Activated CD4-positive, alpha-beta T cell treated with anti-CD3 and anti-CD28 coated beads, Interleukin-2, amount 50 U/mL, for 1 hour (primary cell): Measurements from ENCODE around the gene GRK3.

Source experiments
- DNase-seq: peaks from one replicate; pipeline ENCODE4 v3.0.0-alpha.2; 2020

Gene GRK3

DNA sequence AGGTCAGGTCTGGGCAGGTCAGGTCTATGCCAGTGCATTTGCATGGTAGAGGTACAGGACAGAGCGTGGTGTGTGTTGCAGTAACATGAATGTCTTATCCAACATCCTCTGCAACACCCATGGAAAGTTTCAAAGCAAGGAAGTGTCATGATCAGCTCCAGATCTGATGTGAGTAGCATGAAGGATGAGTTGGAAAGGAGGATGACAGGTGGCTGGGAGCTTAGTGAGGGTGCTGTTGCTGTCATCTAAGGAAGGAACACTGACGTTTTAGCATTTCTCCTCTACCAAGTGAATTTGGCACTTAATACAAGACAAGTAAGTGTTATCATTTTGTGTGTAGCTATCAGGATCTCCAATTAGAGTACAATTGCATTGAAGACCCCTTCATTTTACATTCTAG is 65.1 kb downstream of the GRK3 start:
- DNase-seq, result no peak

DNA sequence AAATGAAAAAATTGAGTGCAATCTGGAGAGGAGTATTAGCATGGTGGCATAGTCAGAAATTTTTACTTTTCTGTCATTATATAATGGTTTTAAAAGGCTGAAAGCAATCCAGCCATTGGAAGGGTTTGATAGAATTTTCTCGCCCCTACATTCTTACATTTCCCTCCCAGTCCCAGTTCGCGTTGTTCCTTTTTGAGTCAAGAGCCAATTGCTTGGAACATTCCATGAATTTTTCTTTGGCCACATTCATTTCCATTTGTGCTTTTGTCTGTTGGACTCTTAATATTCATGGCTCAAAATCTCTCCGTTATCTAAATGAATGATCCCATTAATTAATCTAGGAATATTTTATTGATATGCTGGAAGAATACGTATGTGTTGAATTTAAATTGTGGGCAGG is 66.0 kb downstream of the GRK3 start:
- no peak for DNase-seq

DNA sequence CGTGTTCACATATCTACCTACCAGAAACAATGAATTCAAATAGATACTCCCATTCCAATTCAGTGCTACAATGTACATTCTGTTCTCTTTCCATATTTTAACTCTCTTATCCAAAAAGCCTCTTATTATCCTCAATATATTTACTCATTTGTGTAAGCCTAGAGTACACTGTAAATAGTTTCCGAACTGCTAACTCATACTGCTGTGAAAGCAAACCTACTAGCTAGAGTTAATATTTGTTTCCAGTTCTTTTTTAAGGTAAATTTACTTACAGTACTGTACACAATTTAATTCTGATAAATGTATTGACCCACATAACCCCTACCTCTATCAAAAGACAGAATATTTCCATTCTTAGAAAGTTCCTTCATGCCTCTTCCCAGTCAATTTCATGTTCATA is 71.8 kb downstream of the GRK3 start:
- DNase-seq, result no peak

DNA sequence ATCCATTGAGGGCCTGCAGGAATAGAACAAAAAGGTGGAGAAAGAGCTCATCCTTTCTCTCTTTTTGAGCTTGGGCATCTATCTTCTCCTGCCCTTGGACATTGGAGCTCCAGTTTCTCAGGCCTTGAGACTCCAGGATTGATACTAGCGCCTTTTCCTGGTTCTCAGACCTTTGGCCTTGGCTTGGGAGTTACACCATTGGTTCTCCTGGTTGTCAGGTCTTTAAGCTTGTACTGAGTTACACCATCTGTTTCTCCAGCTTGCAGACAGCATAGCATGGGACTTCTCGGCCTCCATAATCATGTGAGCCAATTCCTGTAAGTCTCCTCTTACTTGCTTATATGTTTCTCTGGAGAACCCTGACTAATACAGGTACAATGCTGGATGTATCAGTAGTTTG is 72.6 kb downstream of the GRK3 start:
- DNase-seq, result no peak

DNA sequence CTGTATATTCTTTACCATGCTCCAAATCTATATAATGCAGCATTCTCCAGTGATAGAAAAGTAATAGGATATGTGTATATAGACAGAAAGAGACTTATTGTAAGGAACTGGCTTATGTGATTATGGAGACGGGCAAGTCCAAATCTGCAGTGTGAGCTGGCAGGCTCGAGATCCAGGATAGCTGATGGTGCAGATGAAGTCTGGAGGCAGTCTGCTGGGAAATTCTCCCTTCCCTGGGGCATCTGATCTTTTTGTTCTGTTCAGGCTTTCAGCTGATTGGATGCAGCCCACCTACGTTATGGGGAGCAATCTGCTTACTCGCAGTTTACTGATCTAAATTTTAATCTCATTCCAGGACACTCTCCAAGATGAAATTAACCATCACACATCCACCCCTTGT is 73.2 kb downstream of the GRK3 start:
- no peak for DNase-seq

DNA sequence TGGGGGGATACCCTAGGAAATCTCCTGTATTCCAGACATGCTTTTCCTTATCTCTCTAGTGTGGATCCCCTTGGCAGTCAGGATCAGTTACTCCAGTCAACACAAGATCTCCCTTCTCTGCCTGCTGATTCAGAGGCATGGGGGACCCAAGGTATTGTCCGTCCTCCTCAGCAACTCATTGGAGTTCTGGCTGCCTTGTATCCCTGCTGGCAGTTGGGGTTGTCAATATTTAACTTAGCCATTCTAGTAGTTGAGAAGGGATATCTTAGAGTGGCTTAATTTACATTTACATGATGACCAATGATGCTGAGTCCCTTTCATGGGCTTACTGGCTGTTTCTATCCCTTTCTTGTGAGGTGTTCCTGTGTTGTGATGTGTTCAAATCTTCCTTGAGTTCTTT is 74.2 kb downstream of the GRK3 start:
- DNase-seq, result no peak

DNA sequence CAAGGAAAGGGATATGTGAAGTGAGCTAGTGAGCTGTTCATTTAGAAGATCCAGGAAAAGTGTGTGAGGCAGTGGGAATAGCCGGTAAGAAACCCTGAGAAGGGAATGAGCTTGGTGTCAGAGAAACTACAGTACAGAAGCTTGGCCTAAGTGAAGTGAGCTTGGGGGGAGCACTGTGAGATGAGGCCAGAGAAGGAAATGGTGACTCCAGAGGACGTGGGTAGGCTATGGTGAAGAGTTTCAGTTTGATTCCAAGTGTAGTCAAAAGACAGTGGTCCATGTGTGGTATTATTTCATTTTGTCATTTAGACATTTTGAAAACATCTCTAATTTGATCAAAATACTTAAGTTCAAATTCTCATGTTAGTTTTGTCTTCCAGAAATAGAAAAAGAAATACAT is 77.2 kb downstream of the GRK3 start:
- DNase-seq, result no peak

DNA sequence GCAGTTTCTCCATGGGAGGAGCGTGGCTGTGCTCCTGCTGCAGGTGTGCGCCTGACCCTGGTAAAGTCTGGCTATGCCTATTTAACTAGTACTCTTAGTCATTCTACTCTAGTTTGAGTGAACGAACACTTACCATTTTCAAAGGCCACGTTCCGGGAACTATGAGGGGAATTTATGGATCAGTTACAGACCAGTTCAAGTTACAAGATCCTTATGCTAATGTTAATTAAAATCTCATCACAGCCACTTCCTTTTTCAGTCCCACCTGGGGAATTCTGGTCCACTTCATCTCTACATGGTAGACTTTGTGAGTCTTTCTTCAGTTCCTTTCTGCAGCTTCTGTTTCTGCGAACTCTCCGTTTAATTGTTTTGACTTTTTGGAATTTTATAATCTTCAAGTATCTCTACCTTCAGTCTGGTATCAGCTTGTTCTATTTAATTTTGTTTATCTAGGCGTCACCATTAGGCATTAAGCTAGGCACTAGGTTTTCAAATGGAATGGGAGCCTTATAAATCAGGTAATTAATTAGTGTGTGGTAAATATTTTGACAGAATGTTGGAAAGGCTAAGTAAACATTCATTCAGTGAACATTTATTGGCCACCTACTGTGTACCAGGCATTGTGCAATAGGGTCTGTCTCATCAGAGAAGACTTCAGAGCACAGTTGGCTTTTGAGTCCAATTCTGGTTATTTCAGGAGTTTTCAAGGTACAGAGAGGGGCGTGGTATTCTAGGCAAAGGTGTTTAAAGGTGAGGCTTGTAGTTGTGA is 78.9 kb downstream of the GRK3 start:
- no peak for DNase-seq

DNA sequence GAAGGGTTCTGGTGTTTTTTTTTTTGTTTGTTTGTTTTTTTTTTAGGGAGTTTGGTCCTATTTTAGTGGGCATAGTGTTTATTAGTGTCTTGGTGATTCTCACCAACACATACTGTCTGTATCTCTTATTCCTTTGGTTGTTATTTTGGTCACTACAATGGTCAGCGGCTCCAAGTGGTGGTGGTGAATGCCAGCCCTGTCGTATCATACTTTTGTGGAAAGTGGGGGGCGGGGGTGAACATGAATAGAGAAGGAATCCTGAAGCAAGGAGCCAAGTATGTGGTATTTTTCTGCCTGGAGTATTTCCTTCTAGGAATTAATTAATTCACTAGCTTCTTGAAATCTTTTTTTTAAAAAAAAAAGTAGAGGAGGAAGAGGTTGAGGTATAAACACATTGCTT is 79.6 kb downstream of the GRK3 start:
- DNase-seq, result no peak

DNA sequence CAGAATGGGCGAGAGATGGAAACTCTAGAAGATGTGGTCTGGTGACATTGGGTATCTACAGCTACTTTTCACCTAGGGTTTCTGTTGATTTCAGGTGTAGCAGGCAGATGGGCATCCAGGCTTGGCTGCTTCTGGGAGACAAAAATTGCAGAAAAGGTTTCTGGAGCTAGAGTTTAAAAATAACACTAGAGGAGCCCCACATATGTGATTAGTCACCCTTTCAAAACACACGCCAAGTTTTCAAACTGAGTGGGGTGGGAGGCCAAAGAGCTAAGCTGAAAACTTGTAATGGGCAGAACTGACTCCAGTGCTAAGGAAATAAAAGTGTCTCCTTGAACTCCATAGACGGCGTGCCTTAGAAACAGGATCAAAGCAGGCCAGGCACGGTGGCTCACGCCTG is 80.8 kb downstream of the GRK3 start:
- DNase-seq, result no peak

DNA sequence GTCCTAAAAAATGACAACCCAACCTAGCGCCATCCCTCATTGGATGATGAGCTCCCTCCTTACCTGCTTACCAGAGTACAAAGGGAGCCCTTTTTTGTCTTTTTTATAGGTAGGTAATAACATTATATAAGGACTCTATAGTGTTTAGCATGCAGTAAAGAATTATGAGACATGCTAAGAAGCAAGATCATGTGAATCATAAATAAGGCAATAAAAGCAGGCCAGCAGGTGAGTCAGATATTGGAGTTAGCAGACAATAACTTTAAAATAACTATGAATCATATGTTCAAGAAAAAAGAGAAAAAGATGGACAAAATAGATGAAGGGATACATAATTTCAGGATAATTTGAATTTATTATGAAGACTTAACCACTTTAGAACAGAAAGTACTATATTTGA is 81.5 kb downstream of the GRK3 start:
- no peak for DNase-seq

DNA sequence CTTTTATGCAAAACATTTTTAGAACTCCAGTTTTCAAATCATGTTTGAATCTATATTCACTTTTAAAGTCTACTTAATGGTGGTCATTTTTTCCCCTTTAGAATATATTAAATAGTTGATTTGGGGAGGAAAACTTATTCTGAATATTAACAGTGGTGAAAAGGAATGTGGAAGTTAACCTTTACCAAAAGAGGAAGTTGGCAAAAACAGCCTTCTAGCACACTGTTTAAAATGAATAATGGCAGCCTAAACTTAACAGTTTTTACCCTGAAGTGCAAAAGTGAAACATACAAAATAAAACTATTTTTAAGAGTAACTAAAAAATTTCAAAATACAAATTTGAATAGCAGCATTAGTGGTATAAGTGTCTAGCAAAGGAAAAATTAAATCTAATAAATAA is 86.4 kb downstream of the GRK3 start:
- no peak for DNase-seq

DNA sequence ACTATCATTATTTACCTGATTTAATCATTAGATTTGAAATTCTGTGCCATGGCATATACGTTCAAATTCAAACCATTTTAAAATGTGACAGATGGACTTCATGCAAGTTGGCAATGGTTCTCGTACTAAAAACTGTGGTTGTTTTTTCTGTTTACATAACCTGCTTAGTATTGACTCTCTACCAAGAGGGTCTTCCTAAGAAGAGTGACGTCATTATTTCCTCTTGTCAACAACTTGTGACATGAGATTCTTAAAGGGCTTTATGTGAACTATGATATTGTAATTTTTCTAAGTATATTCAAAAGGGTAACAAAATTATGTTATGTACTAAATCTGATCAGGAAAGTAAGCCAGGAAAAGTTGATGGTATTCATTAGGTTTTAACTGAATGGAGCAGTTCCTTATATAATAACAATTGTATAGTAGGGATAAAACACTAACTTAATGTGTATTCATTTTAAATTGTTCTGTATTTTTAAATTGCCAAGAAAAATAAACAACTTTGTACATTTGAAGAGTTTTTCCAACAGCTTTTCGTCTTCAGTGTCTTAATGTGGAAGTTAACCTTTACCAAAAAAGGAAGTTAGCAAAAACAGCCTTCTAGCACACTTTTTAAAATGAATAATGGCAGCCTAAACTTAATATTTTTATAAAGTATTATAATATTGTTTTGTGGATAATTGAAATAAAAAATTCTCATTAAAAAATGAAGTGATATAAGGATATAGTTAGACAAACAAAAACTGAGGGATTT is 87.0 kb downstream of the GRK3 start:
- no peak for DNase-seq

DNA sequence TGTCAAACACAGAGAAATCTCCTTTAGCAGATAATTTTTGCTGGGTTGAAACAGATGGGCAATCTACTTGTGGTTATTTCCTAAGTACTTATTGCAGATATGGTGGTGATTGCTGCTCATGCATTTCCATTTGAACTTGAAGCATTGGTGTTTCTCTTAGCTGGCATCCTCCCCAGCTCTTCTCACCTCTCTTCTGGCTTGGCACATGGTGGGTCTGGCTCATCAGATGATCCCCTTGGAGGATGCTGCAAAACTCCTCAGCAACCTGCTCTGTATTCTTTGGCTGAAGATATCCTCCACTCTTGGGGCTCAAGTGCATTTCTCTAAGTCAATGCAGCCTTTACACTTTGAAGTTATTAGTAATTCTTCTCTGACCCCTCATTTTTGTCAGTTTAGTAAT is 90.2 kb downstream of the GRK3 start:
- no peak for DNase-seq

DNA sequence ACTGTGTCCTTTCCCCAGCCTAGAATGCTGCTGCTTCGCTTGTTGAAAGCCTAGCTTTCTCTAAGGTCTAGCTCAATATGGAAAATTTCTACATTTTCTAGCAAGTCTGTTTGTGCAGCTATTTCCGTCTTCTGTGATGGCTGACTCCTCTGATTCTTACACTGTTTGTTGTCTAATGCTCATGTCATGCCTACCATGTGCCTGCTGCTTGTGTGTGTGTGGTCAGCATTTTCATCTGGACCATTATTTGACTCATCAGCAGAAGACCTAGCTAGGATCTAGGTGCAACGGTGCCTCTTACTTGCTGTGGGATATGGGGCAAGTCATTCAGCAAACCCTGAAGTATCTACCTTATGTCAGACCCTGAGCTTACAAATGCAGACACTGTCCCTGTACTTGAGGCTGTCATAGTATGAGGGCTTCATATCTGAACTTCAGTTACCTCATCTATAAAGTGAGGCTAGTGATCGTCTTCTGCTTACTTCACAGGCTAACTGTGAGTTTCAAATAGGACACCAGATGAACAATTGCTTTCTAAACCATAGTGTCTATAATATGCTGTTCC is 91.0 kb downstream of the GRK3 start:
- no peak for DNase-seq

DNA sequence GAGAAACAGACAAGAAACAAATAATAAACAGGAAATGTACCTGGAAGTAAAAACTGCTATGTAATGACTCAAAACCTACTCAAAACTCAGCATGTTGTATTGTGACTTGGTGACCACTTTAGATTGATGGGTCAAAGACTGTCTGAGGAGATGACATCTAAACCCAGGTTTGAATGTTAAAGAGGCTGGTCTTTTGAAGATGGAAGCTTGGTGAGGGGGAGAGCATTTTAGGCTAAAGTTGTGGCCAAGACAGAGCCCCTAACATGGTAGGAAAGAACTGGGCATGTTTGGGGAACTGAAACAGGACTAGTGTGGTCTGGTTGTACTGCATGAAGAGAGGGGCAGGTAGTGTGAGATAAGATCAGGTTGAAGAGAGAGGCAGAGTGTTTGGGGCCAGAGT is 92.2 kb downstream of the GRK3 start:
- no peak for DNase-seq

DNA sequence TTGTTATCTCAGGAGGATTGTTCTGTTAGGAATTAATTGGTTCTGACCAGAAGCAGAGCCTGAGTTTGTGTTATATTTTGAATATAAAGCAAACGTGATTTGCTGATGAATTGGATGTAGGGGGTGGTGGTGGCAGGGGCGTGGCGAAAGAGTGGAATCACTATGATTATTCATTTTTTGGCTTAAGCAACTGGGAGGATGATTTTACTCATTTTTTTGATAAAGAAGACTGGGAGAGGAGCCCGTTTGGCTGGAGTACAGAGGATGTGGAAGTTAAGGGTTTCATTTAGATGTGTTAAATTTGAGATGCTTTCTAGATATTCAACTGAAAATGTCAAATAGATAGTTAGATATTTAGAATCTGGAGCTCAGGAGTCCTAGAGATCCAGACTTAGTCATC is 94.2 kb downstream of the GRK3 start:
- no peak for DNase-seq

DNA sequence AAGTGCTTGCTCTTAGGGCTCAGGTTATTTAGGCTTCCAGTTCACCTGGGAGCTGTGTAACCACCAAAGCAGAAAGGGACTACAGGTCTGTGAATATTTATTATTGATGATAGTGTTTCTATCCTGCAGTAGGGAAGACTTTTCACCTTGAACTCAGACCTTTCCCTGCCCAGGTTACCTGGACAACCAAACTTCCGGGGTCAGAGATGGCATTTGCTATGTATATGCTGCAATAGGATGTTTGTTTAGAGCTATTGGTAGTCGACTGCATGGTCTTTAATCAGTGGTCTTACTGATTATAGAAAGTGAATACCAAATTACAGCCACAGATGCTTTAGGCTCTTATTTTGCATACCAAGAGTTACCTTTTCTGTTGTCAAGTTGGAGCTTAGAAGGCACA is 94.9 kb downstream of the GRK3 start:
- no peak for DNase-seq

DNA sequence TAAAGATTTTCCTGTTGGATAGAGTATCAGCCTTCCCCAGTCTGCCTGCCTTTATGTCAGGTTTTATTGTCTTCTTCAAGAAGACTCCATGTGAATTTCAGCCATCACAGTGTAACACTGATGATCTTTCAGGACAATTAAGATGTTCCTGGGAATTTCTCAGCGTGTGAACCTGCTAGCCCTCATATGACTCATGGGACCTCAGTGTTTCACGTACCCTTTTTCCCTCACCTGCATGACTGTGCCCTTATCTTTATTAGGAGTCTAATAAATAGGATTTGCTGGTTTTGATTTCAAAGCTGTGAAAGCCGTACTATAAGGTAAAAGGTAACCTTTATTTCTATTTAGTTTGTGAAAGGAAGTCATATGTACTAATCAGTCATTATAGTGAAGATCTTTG is 95.9 kb downstream of the GRK3 start:
- DNase-seq, result no peak

DNA sequence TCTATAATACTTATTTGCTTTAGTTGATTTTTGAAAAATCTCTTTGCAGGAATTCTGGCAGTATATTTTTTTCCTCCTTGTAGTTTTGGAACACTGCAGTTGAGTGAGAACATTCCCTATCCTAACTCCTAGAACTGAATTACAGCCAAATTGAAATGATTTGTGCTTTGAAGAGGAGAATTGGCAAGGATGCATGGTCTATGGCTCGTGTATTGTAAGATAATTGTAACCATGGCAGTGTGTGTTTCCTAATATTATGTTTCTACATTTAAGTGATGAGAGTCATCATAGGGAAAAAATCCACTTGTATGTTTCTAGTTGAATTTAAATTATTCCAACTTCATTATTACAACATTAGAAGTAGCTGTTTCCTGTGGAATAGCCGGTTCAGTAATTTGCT is 96.6 kb downstream of the GRK3 start:
- no peak for DNase-seq

DNA sequence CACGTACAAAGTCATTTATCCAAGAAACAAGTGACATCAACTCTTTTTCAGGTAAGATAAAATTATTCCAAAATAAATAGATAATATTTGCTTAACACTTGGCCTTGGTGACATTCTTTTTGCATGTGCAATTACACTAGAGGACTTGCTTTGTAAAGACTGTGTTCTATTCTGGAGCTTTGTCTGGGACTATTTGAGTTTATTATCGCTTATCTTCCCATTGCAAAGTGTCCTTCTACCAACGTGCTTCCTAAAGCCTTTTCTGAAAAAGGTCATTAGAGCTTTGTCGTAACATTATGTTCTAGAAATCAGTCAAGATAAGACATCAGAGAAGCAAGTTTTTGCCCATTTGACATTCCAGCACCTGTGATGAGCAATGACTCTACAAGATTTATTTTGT is 99.2 kb downstream of the GRK3 start:
- no peak for DNase-seq

DNA sequence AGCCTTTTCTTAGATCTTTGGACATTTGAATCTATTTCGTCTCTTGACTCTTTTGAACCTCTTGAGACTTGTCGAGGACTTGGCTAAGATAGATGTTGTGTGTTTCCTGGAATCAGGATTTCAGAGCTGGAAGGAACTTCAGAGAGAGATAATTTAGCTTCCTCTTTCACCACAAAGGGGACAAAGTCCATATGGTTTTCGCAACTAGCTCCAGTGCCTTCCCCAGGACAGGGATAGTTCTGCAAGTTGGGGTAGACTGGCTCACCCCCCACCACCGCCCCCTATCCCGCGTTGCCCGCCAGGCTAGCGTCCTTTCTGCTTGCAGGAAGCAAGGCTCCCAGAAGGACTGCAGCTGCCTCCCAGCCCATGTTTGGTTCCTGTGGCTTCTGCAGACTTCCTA is 101.8 kb downstream of the GRK3 start:
- no peak for DNase-seq

DNA sequence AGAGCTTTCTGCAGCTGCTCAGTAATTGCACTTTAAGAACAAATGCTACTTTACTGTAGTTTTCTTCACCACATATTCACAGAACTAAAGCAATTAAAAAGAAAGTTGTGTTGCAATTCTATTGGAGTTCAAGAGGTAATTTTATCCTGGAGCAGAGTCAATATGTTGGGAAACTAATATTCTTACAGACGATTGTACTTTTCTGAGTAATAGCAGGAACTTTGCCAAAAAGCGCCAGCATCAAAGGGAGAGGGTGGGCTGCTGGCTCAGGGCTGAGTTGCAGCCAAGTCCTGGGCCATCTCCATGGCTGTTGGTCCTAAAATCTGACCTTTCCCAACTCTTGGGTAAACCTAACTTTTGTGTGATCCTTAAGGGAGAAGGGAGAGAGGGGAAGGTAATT is 104.0 kb downstream of the GRK3 start:
- no peak for DNase-seq

DNA sequence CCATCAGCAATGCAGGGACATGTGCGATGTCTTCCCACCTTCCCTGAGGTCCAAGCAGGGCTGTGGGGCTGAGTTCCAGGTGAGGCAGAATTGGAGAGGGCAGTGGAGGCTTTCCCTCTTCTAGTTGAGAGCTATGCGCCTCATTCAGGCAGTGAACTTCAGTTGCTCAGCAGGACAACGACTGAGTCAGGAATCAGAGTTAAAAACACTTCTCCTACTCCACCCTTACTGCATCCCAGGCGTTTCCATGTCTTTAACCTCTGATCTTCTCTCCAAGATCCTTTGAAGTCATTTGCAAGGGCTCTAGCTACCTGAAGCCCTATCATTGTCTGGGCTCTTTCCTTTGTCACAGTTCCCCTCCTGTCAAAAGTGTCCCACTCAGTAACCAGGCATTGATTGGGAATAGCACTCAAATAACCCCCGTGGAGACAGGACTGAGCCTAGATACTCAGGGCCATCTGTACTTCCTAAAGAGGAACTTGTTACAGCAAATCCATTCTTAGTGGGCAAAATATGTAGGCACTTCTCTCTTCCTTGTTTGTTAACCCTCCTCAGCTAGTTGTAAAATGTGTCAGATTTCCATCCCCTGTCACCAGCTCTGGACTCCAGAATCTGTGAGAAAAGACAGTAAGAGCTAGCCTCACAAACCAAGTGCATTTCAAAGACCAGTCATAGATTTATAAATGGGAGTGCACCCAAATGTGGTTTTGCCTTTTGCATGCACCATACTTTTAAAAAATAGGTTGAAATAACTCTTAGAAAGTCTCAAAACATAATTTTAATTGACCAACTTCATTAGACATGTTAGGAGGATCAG is 105.0 kb downstream of the GRK3 start:
- no peak for DNase-seq
